GM18499 (cell line): Measurements from ENCODE around the gene PDLIM4.

Source experiments
- ATAC-seq: cut with Tn5 transposase; IDR thresholded peaks from one replicate; pipeline ENCODE4 v1.9.1; 2021; ENCODE audit warnings: moderate number of reproducible peaks; ENCODE audit not compliant: insufficient read depth, unreplicated experiment

Gene PDLIM4

DNA sequence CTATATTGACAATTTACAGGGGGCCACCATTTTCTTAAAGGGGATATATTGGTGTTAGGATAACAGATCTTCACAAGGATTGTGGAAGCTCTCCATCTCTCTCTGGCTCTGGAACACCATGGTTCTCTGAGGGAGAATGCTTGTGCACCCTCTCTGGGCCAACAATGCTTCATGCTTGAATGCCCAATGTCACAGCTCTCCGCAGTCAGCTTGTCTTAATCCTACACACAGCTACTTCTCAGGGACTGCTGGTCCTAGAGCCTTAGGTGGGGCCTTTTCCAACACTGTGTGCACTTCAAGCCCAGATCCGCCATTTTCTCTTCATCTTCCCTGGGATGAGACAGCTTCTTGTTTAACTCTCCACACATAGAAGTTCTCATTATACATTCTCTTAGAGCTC, 6.9 kb upstream of the PDLIM4 start:
- no peak for ATAC-seq

DNA sequence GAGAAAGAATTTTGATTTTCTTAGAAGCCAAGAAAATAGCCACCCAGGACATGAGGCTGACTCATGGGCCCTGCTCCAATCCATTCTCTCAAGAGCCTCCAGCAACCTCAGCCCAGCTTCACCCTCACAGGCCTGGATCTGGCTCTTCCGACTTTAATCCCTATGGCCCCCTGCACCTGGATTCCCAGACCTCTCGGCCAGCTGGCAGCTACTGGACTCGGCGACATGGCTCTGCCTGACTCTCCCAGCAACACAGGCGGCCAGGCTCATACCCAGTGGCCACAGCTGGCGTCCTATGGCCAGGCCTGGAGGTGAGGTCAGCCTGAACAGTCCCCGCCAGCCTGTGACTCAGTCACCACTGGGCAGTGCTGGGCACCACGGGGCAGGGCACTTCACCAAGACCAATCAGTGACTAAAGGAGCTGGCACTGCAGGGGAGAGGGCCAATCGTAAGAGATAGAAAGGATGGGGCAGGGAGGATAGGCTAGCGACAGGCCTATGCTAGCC, 6.2 kb upstream of the PDLIM4 start:
- no peak for ATAC-seq

DNA sequence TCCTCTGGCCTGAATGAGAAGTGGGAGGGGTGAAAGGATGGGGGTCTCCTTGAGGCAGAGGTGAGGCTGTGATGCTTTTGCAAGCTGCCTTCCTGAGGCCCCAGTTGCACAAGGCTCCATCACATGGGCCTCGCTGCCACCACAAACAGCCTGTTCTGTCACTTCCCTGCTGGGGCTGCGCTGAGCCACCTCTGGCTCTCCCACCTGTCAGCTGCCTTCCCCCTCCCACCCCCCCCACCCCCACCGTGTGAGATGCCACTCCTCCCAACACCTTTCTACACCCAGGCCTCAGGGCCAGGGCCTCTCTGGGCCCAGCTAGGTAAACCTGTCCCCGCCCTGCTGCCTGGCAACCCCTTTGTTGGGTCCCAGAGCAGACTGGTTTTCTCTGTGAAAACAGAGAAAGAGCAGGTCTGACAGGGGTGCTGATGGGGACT, 4.5 kb upstream of the PDLIM4 start:
- no peak for ATAC-seq

DNA sequence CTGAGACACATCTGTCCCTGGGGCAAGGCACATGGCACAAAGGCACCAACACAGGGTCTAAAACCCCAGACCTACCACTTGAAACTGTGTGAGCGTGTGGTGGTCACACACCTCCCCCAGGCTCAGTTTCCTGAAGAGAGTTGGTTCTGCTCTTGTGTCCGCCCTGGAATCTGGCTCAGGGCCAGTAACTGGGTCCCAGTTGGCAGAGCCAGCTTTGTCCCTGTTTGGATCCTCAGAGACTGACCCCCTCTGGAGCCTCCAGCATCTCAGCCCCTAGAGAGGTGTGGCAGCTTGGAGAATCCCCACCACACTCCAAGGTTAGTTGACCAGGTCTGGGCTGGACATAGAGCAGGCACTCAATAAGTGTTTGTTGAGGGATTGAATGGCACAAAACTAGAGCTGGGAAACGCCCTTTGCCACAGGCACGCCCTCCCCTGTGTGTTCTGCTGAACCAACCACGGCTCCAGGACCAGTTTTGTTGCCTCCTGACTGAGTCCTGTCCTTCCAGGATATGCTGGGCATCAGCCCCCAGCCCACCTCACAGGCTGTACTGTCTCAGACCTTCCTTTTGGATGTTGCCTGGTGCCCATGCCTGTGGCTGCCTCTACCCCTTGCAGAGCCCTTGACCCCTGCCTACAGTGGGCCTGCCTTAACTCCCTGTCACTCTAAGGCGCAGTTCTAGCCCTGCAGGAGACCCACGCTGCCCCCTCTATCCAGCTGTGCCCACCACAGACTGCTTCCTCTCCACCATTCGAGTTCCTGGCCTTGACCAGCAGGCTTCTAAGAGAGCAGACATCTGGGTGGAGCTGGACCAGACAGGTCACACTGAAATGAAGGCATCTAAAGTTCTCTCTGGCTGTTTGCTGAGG, 3.8 kb upstream of the PDLIM4 start:
- no peak for ATAC-seq

DNA sequence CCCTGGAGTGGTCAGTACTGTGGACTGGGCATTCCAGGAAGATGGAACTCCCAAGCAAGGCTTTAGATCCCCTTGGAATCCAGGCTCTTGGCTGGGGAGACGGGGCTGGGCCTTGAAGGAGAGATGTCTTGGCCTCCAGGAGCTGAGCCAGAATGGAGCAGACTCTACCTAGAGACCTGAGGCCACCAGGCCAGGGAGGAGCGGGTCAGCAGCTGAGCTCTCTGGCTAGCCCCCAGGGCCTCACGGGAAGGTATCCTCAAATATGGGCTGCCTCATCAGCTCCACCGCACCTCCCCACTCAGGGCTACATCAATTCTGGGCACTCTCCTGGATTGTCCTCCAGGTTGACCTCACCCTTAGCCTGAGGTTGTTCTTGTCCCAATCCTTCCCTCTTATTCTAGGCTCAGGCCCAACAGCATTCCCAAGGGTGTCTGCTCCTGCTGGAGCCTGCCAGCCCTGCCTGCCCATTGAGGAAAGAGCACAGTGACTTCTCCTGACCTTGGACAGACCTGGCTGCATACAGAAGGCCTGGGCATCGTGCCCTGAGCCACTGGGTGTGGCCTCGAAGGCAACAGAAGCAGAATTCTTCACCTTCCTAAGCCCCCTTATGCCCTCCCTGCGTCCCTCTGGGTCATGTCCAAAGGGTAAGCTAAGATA, 3.0 kb upstream of the PDLIM4 start:
- no peak for ATAC-seq

DNA sequence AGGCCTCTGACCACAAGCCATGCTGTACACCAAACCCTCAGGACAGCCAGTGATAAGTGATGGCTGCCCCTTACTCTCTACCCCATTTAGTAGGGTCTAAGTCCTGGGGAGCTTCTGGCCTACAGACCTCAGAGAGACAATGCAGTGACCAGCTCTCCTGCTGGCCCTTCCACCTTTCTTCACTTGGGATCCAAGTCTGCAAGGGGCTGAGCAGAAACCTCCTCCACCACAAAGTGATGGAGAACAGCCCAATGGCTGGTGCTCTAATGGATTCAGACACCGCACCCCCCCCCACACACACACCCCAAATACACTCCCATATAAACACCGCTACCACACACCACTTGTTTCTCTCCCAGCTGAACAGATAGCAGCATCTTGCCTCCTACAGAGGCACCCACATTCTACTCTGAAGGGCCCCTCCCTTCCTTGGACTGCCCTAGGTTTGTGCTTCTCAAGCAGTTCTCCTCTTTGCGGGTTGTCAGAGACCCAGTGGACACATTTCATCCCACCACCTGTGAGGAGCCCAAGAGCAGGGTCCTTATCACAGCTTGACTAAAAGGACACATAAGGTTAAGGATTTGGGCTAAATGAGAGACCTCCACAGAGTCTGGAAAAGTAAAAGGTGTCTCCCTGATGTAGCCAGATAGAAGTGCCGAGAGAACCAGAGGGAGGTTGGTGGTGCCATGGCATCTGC, 1.3 kb upstream of the PDLIM4 start:
- ATAC-seq, result no peak

DNA sequence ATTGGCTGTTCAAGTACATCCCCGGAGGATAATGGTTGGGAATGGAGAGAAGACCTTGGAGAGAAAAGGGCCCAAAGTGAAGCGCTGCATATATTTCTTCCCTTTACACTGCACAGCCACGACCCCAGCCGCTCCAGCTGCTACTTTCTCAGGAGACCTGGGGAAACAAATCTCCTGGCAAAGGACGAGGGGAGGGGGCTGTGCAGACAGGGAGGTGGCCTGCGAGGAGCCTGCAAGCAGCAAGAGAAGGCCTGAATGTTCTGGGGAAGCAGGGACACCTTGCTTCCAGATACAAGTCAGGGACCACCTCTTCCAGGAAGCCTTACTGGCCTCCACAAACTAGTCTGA, 739 bp upstream of the PDLIM4 start:
- no peak for ATAC-seq

DNA sequence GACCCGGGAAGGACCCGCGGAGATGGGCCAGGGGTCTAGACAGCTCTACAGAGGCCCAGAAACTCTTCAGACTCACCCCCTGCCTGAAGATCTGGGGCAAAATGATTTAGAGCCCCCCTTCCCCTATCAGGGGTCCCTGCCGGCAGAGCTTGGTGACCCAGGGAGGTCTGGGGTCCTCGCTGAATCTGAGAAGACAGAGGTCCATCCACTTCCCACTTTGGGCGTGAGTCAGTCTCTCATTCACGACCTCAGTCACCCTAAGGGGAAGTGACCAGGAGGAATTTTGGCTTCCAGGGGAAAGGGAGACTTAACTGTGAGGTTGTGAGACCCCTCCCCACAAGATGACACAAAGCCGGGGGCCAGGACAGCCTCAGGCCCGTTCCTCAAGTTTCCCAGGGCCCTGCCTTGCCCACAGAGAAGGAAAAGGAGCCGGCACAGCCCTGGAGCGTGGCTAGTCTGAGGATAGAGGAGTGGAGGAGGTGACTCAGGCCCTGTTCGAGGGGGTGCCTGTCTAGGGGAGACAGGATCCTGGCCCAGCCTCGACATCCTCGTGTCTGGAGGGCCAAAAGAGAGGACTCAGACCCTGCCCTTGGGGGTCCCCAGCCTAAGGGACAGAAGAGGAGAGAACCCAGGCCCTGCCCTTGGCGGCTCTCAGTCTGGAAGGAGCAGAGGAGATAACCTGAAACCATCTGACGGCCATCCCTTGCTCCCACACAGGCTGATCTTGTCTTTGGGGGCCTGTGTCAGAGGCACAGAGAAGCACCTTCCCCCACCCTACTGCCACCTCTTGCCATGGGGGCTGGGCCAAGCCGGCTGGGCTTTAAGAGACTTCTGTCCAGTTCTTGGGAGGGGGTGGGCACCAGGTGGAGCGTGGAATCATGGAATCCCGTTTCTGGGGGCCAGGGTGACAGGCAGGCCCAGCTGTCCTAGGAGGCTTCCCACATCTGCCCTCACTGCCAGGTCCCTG, 889 bp downstream of the PDLIM4 start:
- no peak for ATAC-seq

DNA sequence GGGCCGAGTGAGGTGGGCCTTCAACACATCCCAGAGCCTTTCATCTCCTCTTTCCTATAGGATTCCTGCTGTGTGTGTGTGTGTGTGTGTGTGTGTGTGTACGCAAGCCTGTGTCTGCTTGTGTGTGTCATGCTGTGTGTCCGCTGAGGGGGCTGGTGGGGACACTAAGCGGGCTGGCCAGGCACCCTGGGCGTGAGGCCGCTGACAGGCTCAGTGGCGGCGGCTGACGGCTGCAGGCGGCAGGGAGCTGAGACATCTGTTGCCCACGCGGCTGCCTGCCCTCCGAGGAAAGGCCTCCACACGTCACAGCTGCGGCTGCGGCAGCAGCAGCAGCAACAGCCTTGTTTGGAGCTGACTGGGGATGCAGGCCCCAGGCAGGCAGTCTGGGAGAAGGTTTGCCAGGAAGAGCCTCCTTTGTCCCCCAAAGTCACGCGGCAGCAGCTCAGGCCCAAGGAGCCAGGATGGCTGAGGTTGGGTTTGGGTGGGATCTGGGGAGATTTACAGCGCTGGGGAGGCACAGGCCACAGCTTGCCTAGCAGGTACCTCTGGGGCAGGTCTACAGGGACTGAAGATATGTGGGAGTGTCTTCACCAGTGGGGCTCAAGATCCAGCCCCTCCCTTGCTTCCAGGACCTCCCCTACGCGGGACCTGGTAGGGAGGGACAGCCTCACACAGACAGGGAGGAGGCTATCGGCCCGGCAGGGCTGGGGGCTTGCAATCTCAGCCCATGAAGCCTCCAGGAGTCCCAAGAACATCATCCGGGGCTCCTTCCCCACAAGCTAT, 1.8 kb downstream of the PDLIM4 start:
- no peak for ATAC-seq

DNA sequence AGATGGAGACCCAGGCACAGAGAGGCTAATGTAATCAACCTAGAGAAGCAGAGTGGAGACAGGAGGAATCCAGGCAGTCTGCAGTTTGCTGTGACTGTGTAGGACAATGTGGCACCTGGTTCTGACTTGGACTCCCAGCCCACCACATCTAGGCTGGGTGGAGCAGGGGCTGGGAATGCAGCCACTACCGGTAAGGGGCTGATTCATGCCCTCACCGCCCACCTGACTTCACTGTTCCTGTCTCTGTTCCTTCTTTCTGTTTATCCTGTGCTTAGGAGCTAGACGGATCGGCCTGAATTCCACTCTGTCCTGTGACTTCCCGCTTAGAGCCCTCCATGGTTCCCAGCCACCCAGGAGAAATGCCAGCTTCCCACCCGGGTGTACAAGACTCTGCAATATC, 2.6 kb downstream of the PDLIM4 start:
- ATAC-seq, result no peak

DNA sequence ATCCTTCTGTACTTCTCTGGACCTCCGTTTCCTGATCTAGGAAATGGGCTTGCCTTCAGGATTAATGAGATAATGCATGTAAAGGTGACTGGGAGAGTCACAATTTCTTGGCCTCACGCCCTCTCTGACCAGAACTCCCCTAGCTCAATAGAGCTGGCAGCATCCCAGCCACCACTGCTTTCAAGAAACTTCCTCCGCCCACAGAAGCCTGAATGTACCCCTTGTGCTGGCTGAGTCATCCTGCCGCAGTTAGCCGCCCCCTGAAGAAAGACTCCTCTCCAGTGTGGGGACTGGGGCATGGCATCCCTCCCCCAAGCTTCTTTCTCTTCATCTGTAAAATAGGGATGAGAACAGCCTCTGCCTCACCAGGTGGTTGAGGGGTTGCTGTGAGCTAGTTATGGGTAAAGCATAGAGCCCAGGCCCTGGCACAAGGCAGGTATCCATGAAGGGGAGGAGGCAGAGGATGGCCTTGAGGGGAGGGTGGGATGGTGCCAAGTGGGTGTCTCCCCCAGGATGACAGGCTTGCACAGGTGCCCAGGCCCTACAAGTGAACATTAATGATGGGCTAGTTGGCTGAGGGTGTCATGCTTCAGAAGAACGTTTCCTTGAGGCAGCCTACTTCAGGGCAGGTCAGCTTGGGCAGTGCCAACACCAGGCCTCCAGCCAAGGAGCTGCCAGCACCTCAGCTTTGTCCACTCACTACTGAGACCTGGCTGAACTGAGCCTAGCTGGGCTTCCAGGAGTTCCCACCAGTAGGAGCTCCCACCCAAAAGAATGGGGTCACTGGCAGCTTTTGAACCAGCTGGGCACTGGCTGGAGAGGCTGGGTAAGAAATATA, 3.4 kb downstream of the PDLIM4 start:
- no peak for ATAC-seq

DNA sequence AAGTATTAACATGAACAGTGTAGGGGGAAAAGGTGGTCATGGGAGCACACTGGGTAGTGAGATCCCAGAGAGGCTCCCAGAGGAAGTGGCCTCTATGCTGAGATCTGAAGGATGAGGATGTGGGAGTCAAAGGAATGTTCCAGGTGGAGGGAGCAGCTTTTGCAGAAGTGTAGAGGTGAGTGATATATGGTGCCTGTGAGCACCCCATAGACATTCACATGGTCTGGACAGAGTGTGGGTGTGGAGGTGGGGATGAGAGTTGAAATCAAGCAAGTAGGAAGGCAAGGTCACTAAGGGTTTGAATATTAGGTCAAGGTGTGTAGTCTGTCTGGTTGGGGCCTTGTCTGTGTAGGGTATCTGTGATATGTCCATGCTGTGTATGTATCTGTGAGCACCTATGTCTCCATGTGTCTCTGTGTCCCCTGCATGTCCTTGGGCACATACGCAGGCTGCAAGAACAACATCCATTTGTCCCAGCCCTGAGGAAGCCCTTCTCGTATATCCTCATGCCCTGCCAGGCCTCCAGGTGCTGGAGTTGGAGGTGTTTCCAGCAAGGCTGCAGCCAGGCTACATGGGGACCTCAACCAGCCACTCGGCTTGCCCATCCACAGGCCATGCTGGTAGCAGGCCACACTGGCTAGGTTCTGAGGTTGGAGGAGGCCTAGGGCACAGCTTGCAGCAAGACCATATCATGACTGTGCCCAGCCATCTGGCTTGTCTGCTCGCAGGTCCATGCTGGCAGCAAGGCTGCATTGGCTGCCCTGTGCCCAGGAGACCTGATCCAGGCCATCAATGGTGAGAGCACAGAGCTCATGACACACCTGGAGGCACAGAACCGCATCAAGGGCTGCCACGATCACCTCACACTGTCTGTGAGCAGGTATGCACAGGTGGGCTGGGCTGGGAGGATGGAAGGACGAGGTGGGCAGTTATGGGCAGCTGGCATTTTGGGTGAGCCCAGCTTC, 4.7 kb downstream of the PDLIM4 start:
- ATAC-seq, result no peak

DNA sequence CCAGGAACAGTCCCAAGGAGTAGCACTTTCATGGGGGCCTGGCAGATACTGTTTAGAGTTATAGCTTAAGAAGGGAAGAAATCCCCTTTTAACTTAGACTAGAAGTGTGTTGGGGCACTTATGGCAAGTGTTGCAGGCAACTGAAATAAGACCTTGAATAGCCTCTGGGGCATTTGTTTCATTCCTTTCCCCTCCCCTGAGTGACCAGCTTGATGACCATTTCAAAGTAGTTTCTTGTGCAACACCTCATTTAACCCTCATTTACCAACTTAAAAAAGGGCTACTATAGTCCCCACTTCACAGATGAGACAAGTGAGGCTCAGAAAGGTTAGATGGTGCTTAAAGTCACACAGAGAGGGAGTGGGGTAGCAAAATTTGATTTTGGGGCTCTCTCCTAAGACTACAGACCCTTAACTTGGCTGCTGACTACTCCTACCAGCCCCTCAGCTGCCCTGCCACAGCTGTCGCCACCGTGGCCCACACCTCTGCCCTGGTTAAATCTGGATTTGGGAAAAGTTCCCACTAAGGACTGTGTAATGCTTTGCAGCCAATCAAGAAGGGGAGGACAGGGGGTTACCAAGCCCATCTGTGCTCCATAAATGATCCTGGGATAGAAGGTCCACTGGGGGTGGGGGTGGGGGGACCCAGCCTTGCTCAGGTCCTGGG, 5.5 kb downstream of the PDLIM4 start:
- no peak for ATAC-seq

DNA sequence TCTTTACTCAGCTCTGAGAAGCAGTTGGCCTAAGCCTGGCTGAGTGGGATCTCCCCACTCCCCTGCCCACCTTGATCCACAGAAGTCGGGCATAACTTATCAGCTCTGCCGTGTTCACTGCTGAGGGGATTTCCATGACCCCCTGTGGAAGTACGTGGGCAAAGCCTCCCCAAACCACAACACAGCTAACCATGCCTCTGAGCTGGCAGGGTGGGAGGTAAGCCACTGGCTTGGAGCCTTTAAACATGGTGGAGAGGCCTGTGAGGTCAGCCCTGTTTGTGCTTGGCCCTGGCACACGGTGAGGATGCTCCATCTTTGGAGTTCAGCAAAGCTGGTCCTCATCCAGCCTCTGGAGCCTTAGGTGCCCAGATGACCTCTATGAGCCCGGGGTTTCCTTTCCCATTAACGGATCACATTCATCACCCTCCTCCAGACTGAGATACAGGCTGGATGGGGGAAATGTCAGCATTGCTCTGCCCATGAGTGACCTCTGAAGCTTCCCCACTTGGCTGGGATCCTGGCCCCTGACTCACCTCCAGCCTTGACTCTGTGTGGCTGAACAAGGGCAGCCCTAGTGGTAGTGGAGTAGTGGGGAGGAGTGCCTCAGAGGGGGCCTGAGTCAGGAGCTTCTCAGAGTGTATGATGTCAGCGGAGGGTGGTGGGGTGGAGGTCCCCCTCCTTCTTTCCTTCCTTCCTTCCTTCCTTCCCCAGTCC, 6.2 kb downstream of the PDLIM4 start:
- no peak for ATAC-seq

DNA sequence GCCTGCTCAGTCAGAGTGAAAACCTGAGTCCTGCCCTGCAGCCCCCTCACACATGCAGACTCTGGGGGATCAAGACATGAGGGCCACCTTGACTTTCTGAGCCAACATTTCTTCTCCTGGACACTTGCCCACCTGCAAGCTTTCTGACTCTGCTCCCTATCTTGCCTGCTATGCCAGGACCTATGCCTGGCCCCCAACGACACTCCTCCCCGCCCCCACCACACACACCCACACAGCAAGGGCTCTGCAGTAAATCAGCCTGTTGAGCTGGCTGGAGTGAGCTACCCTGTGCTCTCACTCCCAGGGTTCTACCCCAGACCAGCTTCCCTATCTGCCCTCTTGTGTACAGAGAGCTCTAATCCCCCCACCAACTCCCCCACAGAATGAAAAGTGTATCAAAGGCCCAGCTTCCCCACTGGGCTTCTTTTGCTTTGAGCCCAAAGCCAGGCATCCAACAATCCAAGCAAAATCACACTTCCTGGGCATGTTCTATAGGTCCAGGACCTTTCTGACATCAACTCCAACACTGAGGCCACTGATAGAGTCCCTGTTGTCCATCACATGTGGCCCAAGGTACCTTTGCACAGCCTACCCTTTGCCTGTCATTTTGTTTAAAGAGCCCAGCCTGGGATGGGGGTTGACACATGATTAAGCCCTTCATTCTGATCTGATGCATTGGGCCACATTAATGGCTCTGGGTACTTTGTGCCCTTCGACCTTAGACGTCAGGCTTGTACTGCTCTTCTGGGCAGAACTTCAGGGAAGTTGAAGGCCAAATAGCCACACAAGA, 7.2 kb downstream of the PDLIM4 start:
- ATAC-seq, result no peak
